OCI-LY3 (cell line): Measurements from ENCODE around the gene MRPL42.

Source experiments
- CTCF ChIP-seq: fragments of 200-600, 300-600 bp; sonication (generic); IDR thresholded peaks from 2 replicates; pipeline ENCODE4 v1.5.1; 2014; ENCODE audit warnings: antibody characterized with exemption, low read length, low read depth
- EZH2phosphoT487 ChIP-seq: fragments of 200-600 bp; shearing (Covaris generic); IDR thresholded peaks from 2 replicates; pipeline ENCODE4 v1.6.1; 2018; ENCODE audit warnings: antibody characterized with exemption, mixed run types, low read depth

- TF ChIP-seq CTCF (no peak), EZH2phosphoT487 (no peak)
These were observed 9.2 kb downstream of the MRPL42 start for GRCh38 chr12:93476555-93476954.
